Endothelial cell (in vitro differentiated cells): ENCODE results near the gene POC1A. TPM values are rescaled to one million over a fixed set of nuclear protein-coding genes. Genes with fewer than 3 reads are reported as not detected.

Experiments
- DNase-seq: peaks from one replicate; pipeline ENCODE4 v3.0.0; 2021; ENCODE audit warnings: low spot score
- H3K27ac Mint-ChIP-seq: one replicate; pipeline ENCODE4 v1.8.0; 2021; ENCODE audit warnings: mixed read lengths, inconsistent platforms; ENCODE audit not compliant: unreplicated experiment
- H3K27me3 Mint-ChIP-seq: one replicate; pipeline ENCODE4 v1.8.0; 2021; ENCODE audit warnings: mild to moderate bottlenecking, moderate library complexity, mixed read lengths, inconsistent platforms; ENCODE audit not compliant: unreplicated experiment
- H3K36me3 Mint-ChIP-seq: one replicate; pipeline ENCODE4 v1.8.0; 2021; ENCODE audit warnings: mild to moderate bottlenecking, low read depth, mixed read lengths, inconsistent platforms; ENCODE audit not compliant: unreplicated experiment
- H3K4me1 Mint-ChIP-seq: one replicate; pipeline ENCODE4 v1.8.0; 2021; ENCODE audit warnings: mild to moderate bottlenecking, mixed read lengths, inconsistent platforms; ENCODE audit not compliant: unreplicated experiment
- H3K4me3 Mint-ChIP-seq: one replicate; pipeline ENCODE4 v1.8.0; 2021; ENCODE audit warnings: mild to moderate bottlenecking, mixed read lengths, inconsistent platforms; ENCODE audit not compliant: unreplicated experiment
- H3K9me3 Mint-ChIP-seq: one replicate; pipeline ENCODE4 v1.8.0; 2021; ENCODE audit warnings: mixed read lengths, inconsistent platforms; ENCODE audit not compliant: unreplicated experiment
- CTCF ChIP-seq: fragments of 200-600 bp; sonication (generic); IDR thresholded peaks from one replicate; pipeline ENCODE4 v1.5.0; 2021; ENCODE audit warnings: antibody characterized with exemption; ENCODE audit not compliant: unreplicated experiment
- total RNA-seq: library from RNA; stranded (reverse); fragmentation: NEBNext Ultra II Directional; extraction: Animal tissue kit (Norgen Biotek cat#: 25700); gene quantifications from one replicate; pipeline ENCODE4 v1.2.1, GENCODE V29; 2021; ENCODE audit not compliant: unreplicated experiment

Gene POC1A
- total RNA-seq, 1 donor from 2014 or later = 7.5 TPM

- no peak overlapping the region for H3K27ac Mint-ChIP-seq
- H3K4me3 Mint-ChIP-seq = no peak overlapping the region
- TF ChIP-seq CTCF = no peak
- DNase-seq = no peak
- no peaks in the 10 kb centered on the region for H3K36me3 Mint-ChIP-seq
- H3K4me1 Mint-ChIP-seq = peaks cover 11% of the 10 kb centered on the region
- H3K9me3 Mint-ChIP-seq = no peaks in the 10 kb centered on the region
- H3K27me3 Mint-ChIP-seq = peaks cover 11% of the 10 kb centered on the region
Observed at GRCh38 chr3:52118156-52118875, 35.9 kb downstream of the POC1A start.

GRCh38 chr3:52117537-52117936, 36.7 kb downstream of the POC1A start:
- Mint-ChIP-seq H3K27ac (no peak overlapping the region), H3K36me3 (no peaks in the 10 kb centered on the region), H3K4me3 (no peak overlapping the region)

GRCh38 chr3:52112056-52112455, 42.2 kb downstream of the POC1A start:
- H3K36me3 Mint-ChIP-seq = no peaks in the 10 kb centered on the region

More at GRCh38 chr3:52117537-52117936, 36.7 kb downstream of the POC1A start:
- Mint-ChIP-seq H3K9me3 (no peaks in the 10 kb centered on the region), H3K27me3 (peaks cover 11% of the 10 kb centered on the region), H3K4me1 (peaks cover 11% of the 10 kb centered on the region)
- no peak for TF ChIP-seq CTCF
- no peak for DNase-seq

GRCh38 chr3:52110502-52110901, 43.7 kb downstream of the POC1A start:
- TF ChIP-seq CTCF = no peak
- Mint-ChIP-seq H3K4me1 (peaks cover 13% of the 10 kb centered on the region), H3K27ac (no peak overlapping the region), H3K9me3 (no peaks in the 10 kb centered on the region), H3K27me3 (peaks cover 1% of the 10 kb centered on the region), H3K36me3 (peaks cover 4% of the 10 kb centered on the region), H3K4me3 (no peak overlapping the region)
- DNase-seq = no peak

More at GRCh38 chr3:52112056-52112455, 42.2 kb downstream of the POC1A start:
- Mint-ChIP-seq H3K9me3 (no peaks in the 10 kb centered on the region), H3K27ac (no peak overlapping the region), H3K4me3 (no peak overlapping the region), H3K27me3 (no peaks in the 10 kb centered on the region), H3K4me1 (peaks cover 13% of the 10 kb centered on the region)
- no peak for DNase-seq
- TF ChIP-seq CTCF = no peak

GRCh38 chr3:52109611-52110301, 44.5 kb downstream of the POC1A start:
- TF ChIP-seq CTCF = no peak
- no peak for DNase-seq
- Mint-ChIP-seq H3K36me3 (peaks cover 4% of the 10 kb centered on the region), H3K4me1 (peaks cover 13% of the 10 kb centered on the region), H3K9me3 (no peaks in the 10 kb centered on the region), H3K27me3 (peaks cover 1% of the 10 kb centered on the region), H3K27ac (peak overlapping the region; percentile 48), H3K4me3 (no peak overlapping the region)
